Adipocyte (in vitro differentiated cells): Measurements from ENCODE around the gene BANF1.

ENCODE experiments used
- DNase-seq: peaks from one replicate; pipeline ENCODE4 v3.0.0-alpha.2; 2015; ENCODE audit warnings: low read depth
- H3K27me3 ChIP-seq: replicated peaks from 2 replicates; pipeline ENCODE4 v1.7.0; 2013; ENCODE audit warnings: mild to moderate bottlenecking, low read length, moderate library complexity; ENCODE audit not compliant: control insufficient read depth, insufficient read depth
- H3K36me3 ChIP-seq: 2 replicates; pipeline ENCODE4 v1.7.0; 2013; ENCODE audit warnings: low read length, mild to moderate bottlenecking, moderate library complexity; ENCODE audit not compliant: control insufficient read depth, insufficient read depth, severe bottlenecking
- H3K4me1 ChIP-seq: 2 replicates; pipeline ENCODE4 v1.7.0; 2013; ENCODE audit warnings: mild to moderate bottlenecking, low read length, moderate library complexity; ENCODE audit not compliant: control insufficient read depth, insufficient read depth
- H3K4me3 ChIP-seq: 2 replicates; pipeline ENCODE4 v1.7.0; 2013; ENCODE audit warnings: mild to moderate bottlenecking, low read length, moderate library complexity
- H3K9ac ChIP-seq: 2 replicates; pipeline ENCODE4 v1.7.0; 2013; ENCODE audit warnings: mild to moderate bottlenecking, low read length, moderate library complexity
- H3K9me3 ChIP-seq: 2 replicates; pipeline ENCODE4 v1.7.0; 2013; ENCODE audit warnings: mild to moderate bottlenecking, low read length, moderate library complexity; ENCODE audit not compliant: control insufficient read depth

BANF1 gene

GRCh38 chr11:66045177-66045639 is 42.9 kb downstream of the BANF1 start:
- H3K4me3 ChIP-seq, result no peak overlapping the region
- H3K4me1 ChIP-seq, result peaks cover 2% of the 10 kb centered on the region
- no peaks in the 10 kb centered on the region for H3K36me3 ChIP-seq
- no peak overlapping the region for H3K9ac ChIP-seq
- H3K27me3 ChIP-seq, result peaks cover 49% of the 10 kb centered on the region
- H3K9me3 ChIP-seq, result peaks cover 4% of the 10 kb centered on the region
- DNase-seq, result peak; percentile 96

DNA sequence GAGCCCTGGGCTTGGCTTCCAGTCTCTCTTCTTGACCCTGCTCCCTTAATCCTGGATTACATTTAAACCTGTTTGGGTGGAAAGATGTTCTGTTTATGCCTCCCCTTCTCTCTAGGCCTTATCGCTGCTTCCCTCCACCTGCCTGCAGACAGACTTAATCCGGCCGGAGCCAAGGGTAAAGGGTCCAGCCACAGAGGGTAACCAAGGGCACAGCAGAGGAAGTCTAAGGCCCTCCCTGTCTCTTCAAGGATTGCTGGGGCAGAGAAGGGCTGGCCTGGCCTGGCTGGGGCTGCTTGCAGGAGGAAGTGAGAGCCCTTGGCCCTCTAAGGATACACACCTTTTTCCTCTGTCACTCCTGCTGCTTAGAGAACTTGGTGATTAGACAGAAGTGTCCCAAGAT is 44.6 kb downstream of the BANF1 start:
- Histone ChIP-seq H3K4me1 (peaks cover 11% of the 10 kb centered on the region), H3K9me3 (peaks cover 4% of the 10 kb centered on the region), H3K9ac (no peak overlapping the region), H3K36me3 (no peaks in the 10 kb centered on the region), H3K4me3 (no peak overlapping the region), H3K27me3 (peaks cover 38% of the 10 kb centered on the region)
- no peak for DNase-seq

DNA sequence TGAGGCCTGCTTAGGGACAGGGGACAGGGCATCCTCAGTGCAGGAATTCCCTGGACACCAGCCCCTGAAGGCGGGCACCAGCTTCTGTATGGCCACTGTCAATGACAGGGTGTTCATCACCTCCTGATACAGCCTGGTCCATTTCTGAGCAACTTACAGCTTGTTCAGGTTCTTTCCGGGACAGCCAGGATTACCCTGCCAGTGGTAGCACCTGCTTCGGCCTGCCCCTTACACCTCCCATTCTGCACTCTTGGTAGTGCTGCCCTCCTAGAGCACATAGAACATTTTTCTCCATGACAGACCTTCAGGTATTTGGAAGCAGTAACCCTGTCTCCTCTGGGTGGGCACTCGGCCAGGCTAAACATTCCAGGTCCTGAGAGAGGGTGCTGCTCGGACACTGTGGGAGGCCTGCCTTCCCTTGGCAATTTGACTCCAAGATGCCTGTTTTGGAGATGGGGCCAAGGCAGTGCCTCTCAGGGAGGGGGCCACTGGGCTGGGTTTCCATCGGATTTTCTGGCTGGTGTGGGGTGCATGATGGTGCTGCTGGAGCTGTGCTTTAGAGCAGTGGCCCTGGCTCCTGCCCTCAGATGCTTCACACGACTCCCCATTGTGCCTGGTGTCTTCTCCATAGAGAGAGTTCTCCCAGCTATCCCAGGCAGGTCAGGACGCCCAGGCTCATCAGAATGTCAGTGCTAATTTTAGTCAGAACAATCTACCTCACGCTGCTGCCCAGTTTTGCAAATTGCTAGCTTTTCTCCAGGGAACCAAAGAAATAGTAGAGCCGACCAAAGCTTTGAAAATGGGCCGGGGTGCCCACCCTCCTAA is 45.5 kb downstream of the BANF1 start:
- H3K9ac ChIP-seq, result no peak overlapping the region
- no peaks in the 10 kb centered on the region for H3K36me3 ChIP-seq
- peaks cover 38% of the 10 kb centered on the region for H3K27me3 ChIP-seq
- no peak overlapping the region for H3K4me3 ChIP-seq
- DNase-seq, result peak; percentile 26
- peaks cover 4% of the 10 kb centered on the region for H3K9me3 ChIP-seq
- H3K4me1 ChIP-seq, result peaks cover 11% of the 10 kb centered on the region

GRCh38 chr11:66048547-66049323 is 46.4 kb downstream of the BANF1 start, which contains the start of gene GAL3ST3:
Gene GAL3ST3 (minus strand): TSS chr11:66049161. CDS start chr11:66045415, 3,746 bp downstream.
- DNase-seq, result no peak
- Histone ChIP-seq H3K9ac (no peak within 1 kb of the TSS), H3K9me3 (peaks cover 4% of the 10 kb centered on the region)

DNA sequence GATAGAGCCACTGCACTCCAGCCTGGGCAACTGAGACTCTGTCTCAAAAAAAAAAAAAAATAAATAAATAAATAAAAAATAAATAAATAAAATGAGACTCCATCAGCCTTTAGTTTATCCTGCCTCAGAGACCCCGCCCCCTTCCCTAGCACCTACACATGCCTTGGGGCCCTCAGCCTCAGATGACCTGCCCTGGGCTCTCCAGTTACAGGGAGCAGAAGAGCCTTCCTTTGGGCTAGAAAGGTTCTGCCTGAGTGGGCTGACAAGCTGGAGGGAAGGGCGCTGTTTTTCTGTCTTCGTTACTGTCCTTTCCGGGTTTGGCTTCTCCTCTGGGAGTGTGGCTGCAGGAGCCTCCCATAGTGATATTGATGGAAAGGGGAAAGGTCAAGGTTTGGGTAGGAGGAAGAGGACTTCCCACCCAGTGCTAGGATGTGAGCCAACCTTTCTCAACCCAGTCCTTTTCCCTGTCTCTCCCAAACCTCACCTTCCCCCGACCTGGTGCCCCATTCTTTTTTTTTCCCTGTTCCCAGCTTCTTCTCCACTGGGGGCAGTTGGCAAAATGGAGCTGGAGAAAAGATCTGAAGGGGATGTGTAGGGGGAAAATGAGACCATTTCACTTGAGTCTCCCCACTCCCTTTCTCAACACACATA is 48.4 kb downstream of the BANF1 start:
- H3K36me3 ChIP-seq, result peaks cover 13% of the 10 kb centered on the region
- peaks cover 28% of the 10 kb centered on the region for H3K27me3 ChIP-seq
- H3K9me3 ChIP-seq, result no peaks in the 10 kb centered on the region
- peaks cover 31% of the 10 kb centered on the region for H3K4me1 ChIP-seq
- no peak overlapping the region for H3K4me3 ChIP-seq
- no peak for DNase-seq
- peak overlapping the region; percentile 97 for H3K9ac ChIP-seq

More at GRCh38 chr11:66048547-66049323, 46.4 kb downstream of the BANF1 start, which contains the start of gene GAL3ST3:
- H3K27me3 ChIP-seq, result peaks cover 36% of the 10 kb centered on the region
- no peak within 1 kb of the TSS for H3K4me3 ChIP-seq
- peaks cover 20% of the 10 kb centered on the region for H3K4me1 ChIP-seq
- H3K36me3 ChIP-seq, result no peaks in the 10 kb centered on the region

GRCh38 chr11:66051371-66051765 is 49.1 kb downstream of the BANF1 start:
- Histone ChIP-seq H3K9ac (peak overlapping the region; percentile 97), H3K4me1 (peaks cover 38% of the 10 kb centered on the region), H3K36me3 (peaks cover 20% of the 10 kb centered on the region), H3K27me3 (peaks cover 27% of the 10 kb centered on the region), H3K4me3 (peak overlapping the region; percentile 97), H3K9me3 (no peaks in the 10 kb centered on the region)
- DNase-seq, result no peak

GRCh38 chr11:66051766-66052663 is 49.7 kb downstream of the BANF1 start, which contains the start of gene SF3B2:
Gene SF3B2 (plus strand): TSS chr11:66052364. CDS start chr11:66052385, 21 bp downstream.
- DNase-seq, result peak; percentile 98
- peaks cover 21% of the 10 kb centered on the region for H3K27me3 ChIP-seq
- H3K9me3 ChIP-seq, result no peaks in the 10 kb centered on the region
- H3K4me1 ChIP-seq, result peaks cover 44% of the 10 kb centered on the region
- H3K36me3 ChIP-seq, result peaks cover 26% of the 10 kb centered on the region
- peak within 1 kb of the TSS; percentile 97 for H3K4me3 ChIP-seq
- peak within 1 kb of the TSS; percentile 97 for H3K9ac ChIP-seq

- Histone ChIP-seq H3K9me3 (no peaks in the 10 kb centered on the region), H3K36me3 (peaks cover 32% of the 10 kb centered on the region), H3K4me3 (peak overlapping the region; percentile 97), H3K4me1 (peaks cover 45% of the 10 kb centered on the region), H3K27me3 (peaks cover 15% of the 10 kb centered on the region), H3K9ac (peak overlapping the region; percentile 97)
- DNase-seq, result no peak
Observed at GRCh38 chr11:66052664-66052982, 50.3 kb downstream of the BANF1 start.
